Jurkat, Clone E6-1 (cell line): ENCODE measurements around the gene C4BPA. TPM values are rescaled to one million over a fixed set of nuclear protein-coding genes. Genes with fewer than 3 reads are reported as not detected.
A peak's percentile ranks its signal among the peaks of the same experiment; 100 is the strongest.

ENCODE experiments used
- DNase-seq: peaks from one replicate; pipeline ENCODE4 v3.0.0-alpha.2; 2011; ENCODE audit warnings: low read depth, low spot score
- H3K4me3 ChIP-seq: 2 replicates; pipeline ENCODE4 v1.5.1; 2011; ENCODE audit warnings: mild to moderate bottlenecking, low read length, control low read depth, moderate library complexity
- polyA plus RNA-seq: library from polyadenylated mRNA; unstranded; fragments of >200 nt; gene quantifications from one replicate; pipeline ENCODE4 v1.2.1, GENCODE V29; 2012; ENCODE audit warnings: missing spikeins; ENCODE audit not compliant: insufficient read length, insufficient read depth

C4BPA gene
- polyA plus RNA-seq = not detected

DNA sequence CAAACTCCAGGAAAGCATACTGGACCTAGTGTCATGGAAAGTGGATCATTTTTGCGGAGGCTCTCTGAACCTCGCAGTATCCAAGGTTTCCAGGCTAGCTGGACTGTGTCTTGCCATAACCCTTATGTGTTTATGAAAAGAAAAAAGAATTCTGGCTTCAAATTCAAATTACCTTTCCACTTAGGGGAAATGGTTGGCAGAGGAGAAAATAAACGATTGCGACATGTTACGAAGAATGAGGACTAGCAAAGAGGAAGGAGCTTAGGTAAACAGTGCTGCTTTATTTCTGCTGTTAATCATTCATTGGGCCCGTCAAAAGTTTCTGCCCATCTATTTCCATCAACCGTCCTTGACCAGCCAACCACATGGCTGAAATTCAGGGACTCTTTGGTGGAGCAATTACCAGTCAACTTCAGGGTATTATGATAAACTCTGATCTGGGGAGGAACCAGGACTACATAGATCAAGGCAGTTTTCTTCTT is at the start of gene C4BPA:
C4BPA (plus strand) TSS at position 342 of the 482 bp plus-strand sequence. CDS start 8,793 bp downstream, outside the sequence.
- no peak for DNase-seq
- no peak within 1 kb of the TSS for H3K4me3 ChIP-seq

DNA sequence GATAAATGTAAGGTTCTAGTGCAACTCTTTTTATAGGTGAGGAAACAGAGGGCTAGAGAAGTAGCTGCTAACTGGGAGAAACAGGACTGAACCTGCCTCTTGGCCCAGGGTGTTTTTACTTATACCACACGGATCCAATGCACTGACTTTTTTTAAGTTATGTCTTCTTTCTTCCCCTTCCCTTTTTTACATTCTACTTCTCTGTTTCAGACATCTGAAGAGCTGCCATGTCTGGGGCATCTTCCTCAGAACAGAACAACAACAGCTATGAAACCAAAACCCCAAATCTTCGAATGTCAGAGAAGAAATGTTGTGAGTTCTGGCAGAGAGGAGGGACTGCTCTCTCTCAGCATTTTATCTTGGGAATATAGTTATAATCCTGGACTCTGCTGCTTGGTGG is 49.5 kb upstream of the C4BPA start:
- no peak overlapping the region for H3K4me3 ChIP-seq

DNA sequence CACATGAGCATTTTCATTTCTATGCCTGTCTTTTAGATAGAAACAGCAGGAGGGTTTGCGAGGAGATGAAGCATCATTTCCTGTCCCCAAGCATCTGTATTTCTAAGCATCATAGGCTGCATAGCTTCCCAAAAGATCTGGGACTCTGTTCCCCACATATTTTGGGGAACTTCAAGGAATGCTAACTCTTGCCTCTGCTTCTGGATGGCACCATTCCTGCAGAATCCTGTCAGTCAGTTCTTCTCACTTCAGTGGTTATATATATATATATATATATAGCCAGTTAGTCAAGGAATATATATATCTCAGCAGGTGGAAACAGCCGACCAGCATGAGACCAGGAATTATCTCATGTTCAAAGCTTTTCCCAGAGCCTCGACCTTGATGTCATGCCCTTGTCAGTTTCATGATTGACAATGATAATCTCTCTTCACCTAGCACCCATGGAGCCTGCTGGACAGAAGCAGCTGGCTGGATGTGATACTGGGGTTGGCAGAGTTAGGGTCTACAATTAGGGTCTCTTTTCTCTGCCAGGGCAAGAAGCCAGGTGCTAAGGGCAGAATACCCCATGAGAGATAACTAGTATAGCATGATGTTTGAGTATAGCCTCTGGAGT is 48.5 kb upstream of the C4BPA start:
- no peak overlapping the region for H3K4me3 ChIP-seq
- no peak for DNase-seq

More for the DNA sequence above, 49.5 kb upstream of the C4BPA start:
- no peak for DNase-seq

DNA sequence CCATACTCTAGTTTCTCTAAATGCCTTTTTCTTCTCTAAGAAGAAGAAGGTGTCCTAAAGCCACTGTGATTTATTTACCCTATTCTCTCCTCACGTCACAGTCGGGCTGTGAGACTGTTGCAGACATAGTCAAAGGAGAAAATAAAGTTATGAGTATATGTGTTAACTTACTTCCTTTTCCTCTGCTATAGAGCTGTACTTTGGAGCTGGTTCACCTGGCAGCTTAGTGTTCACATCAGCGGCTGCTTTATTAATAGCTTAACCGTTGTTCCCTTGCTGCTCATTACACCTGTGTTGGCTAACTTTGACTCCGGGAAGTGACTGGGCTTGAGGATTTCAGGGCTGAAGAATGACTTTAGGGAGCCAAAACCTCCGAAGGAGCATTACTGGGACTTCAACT is 47.4 kb upstream of the C4BPA start:
- H3K4me3 ChIP-seq = no peak overlapping the region
- no peak for DNase-seq

DNA sequence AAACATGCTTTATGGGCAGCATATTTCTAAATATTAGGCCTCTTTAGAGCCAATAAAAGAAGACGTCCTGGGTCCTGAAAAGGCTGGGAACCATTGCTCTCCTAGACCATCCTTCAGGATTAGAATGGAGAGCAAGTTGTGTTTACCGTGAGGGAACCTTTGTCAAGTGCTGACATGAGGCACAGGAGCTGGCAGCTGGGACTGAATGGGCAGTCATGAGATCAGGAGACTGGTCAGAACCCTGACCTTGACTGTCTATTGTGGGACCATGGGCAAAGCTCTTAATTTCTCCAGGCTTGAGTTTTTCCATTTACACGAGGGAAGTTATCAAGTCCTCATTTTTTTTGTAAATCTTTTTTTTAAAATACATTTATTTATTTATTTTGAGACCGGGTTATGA is 45.8 kb upstream of the C4BPA start:
- DNase-seq = no peak
- H3K4me3 ChIP-seq = no peak overlapping the region

DNA sequence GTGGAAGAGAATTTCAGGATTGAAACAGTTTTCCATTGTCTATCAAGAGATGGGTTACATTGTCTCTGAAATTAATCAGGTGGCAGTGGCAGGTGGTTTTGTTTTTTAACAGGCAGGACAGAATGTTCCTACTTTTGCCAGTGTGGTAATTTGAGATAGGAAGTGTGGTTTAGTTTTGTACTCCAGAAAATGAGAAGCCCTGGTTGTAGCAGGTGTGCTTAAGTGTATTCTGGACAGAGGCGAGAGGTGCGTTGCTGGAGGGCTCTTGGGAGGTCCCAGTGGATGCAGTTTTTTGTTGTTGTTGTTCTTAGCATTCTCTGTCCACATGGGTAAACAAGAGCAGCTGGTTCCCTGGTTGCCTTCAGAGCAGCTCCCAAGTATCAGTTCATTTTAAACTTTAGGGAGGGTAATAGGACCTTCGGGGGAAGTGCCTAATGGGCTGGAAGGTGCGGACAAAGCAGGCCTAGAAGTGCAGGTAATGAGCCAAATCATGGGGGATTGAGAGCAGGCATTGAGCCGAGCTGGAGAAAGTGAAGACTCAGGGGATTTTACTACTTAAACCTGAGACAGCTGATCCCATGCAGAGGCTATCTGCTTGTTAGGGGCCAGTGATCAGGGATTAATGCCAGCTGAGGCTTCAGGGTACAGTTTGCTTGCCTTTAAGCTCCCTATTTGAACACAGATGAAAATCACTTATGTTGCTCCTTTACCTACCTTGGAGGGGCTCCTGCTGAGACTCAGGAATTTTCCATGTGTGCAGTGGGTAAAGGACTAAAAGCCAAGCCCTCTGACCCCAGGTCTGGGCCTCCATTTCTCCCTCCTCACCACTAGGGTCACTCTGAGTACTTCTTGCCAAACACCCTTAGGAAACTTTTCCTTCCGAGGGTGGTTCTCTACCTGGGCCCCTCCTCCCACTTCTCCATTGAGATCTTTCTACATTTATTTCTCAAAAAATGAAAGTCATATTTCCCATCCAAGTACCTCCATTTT is 44.9 kb upstream of the C4BPA start:
- H3K4me3 ChIP-seq = no peak overlapping the region
- peak; percentile 38 for DNase-seq

DNA sequence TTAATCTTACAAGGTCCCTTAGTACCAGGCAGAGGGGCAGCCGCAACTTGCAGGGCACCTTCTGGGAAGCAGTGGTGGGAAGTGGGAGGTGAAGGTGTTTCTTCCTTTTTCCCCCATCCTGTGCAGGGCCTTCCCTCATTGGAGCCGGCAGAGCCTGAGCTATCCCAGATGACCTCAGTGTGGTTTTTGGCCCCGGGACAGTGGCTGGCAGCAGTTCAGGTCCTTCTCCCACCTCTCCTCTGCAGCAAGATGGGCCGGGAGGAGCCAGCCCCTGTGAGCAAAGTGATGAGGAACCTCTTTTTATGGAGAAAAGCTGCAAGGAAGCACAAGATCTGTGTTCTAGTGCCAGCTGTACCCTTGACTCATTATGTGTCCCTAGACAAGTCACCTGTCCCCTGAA is 44.2 kb upstream of the C4BPA start:
- no peak for DNase-seq
- no peak overlapping the region for H3K4me3 ChIP-seq

DNA sequence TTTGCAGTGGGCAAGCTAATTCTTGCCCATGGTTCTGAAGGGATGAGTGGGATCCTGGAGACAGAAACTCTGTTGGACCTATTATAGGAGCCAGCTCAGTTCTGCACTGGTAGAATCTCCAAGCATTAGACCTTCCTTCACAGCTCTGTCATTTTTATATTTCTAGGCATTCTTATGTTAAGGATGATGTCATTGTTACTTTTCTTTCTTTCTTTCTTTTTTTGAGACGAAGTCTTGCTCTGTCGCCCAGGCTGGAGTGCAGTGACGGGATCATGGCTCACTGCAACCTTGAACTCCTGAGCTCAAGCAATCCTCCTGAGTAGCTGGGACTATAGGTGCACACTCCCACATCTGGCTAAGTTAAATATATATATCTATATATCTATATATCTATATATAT is 43.4 kb upstream of the C4BPA start:
- no peak for DNase-seq
- no peak overlapping the region for H3K4me3 ChIP-seq

DNA sequence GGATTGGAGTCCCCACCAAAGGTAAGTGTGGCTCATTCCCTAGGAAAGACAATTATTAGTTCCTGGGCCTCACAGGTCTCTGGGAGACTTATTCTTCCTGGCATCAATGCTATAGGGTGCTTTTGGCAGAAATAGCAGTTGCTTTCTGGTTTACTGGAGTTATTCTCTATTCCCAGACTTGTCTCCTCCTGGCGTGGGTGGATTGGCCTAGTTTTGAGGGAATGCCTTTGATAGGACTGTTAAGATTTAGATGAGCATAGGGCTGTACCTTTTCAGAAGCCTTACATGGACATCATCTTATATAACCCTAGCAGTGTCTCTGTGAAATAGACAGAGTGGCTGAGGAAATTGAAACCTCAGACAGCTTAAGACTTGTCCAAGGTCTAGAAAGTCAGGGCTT is 42.0 kb upstream of the C4BPA start:
- DNase-seq = no peak
- no peak overlapping the region for H3K4me3 ChIP-seq

DNA sequence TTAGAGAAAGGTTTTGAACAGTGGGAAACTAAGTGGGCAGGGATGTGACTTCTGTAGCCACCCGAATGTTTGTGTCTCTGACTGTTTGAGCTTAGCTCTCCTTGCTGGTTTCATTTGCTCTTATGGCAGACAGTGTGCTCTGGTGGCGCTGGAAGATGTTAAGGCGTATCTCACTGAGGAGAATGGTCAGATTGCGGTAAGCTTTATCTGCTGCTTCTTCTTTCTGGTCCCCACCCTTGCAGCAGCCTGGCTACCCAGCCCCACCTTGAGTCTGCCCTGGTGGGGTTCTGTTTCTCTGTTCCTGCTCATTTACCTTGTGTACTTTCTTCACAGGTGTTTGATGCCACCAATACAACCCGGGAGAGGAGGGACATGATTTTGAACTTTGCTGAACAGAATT is 41.0 kb upstream of the C4BPA start:
- DNase-seq = no peak
- no peak overlapping the region for H3K4me3 ChIP-seq

DNA sequence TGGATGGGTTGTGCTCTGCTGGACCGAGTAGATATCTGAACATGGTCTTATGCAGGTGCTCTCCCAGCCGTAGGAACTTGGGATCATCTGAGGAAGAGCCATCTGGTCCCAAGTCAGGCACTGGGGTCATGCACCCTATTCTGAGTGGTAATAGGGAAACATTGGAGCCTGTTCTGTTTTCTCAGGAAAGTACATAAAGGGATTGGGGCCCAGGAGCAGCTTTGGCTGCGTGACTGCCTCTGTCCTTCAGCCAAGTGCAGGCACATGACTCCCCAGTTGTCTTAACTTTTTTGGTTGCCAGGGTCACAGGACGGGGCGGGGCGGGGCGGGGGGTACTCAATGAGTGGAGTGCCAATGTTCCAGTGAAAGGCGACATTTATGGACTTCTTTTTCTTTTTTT is 39.5 kb upstream of the C4BPA start:
- H3K4me3 ChIP-seq = no peak overlapping the region

DNA sequence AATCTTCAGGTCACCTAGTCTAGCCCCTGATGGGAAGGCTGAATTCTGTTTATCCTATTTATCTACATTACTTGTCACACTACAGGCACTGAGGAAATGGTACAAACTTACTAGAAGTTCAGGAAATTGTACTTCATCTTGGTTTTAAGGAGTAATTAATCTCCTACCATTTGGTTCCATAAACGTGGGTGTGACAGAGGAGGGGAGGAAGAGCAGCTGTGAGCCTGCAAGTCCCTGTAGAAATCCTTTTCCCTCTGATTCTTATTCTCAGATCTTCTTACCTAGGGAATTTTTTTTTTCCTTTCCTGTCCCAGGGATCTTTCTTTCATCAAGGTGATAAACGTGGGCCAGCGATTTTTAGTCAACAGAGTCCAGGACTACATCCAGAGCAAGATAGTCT is 36.8 kb upstream of the C4BPA start:
- DNase-seq = no peak
- H3K4me3 ChIP-seq = no peak overlapping the region

More for the DNA sequence above, 39.5 kb upstream of the C4BPA start:
- DNase-seq = no peak

DNA sequence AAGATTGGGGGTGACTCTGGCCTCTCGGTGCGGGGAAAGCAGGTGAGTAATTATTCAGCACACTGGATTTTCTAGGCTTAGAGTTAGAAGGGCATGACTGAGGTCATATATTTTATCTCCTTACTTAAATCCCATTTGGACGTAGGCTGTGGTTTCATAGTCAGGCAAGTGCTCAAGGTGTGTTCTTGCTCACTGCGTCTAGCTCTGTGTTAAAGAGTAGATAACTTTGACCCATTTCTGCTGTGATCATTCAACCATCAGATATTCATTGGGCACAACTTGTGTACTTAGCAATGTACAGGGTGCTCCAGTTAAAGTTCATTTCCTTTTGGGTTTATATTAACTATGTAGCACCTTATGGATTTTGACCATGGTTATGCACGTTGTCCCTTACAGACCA is 36.4 kb upstream of the C4BPA start:
- no peak for DNase-seq
- H3K4me3 ChIP-seq = no peak overlapping the region

DNA sequence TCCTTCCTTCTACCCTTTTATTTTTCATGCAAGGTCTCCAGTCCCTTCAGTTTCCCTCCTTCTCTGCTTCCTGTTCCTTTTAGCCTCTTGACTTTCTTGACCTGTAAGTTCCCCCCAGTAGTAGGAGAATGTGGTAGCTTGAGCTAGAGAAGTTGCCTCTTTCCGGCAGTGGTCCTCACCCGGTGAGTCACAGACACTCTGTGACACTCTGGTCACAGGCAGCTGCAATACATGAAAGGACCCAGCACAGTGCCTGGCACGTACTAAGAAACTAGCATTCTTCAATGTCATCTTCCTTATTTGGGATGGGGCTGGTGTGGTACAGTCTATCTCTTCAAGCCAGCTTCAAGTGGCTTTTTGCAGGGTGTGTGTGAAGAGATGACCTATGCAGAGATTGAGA is 35.0 kb upstream of the C4BPA start:
- no peak overlapping the region for H3K4me3 ChIP-seq
- DNase-seq = no peak

DNA sequence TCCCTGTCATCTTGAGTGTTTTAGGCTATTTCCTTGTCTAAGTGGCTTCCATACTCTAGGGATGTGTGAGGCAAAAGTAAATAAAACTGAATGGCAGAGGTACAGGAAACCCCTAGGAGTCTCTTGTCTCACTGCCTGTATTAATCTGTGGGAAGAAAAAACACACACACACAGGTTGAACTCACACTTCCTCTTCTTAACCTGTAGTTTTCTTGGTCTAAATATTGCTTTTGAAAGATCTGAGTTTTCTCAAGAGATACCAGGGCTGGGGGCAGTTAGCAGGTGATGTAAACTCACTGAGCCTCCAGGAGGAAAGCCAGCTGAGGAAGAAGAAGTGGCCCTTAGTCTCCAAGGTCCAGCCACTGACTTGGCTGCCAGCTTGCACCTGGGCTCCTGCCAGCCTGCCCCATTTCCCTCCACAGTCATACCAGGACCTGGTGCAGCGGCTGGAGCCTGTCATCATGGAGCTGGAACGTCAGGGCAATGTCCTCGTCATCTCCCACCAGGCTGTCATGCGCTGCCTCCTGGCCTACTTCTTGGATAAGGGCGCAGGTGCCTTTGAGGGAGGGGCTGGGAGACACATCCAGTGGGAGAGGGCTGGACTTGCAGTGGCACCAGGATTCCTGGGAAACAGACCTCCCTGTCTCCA is 34.1 kb upstream of the C4BPA start:
- no peak overlapping the region for H3K4me3 ChIP-seq
- DNase-seq = no peak

DNA sequence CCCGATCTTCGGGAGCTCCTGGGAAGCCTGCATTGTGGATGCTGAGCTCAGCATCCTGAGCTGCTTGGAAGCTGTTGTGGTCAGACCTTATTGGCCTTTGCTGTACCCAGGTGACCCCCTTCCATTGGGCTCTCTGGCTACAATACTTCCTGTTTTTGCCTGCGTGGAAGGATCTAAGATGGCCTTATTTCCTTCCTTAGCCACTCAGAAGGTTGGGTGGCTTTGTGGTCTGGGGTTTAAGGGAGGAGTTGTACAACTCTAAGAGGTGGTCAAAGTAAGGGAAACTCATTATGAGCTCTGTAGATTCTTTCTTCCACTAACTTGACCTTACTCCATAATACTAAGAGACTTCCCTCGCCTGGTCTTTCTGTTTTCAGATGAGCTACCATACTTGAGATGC is 33.2 kb upstream of the C4BPA start:
- H3K4me3 ChIP-seq = no peak overlapping the region
- DNase-seq = no peak

DNA sequence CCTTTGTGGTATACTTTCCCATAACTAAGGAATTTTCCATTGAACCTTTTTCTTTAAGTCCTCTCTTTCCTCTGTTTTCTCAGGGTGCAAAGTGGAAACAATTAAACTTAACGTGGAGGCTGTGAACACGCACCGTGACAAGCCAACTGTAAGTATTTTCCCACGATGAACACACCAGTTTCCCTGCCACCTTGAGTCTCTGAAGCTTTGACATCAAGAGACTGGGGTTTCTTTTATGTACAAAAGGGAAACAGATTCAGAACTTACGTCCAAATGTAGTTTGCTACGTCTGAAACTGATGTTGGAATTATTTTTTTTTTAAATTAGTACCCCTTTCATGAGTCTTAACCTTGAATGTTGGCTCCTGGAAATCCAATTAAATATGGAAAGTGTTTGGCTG is 32.6 kb upstream of the C4BPA start:
- no peak overlapping the region for H3K4me3 ChIP-seq
- DNase-seq = peak; percentile 52

DNA sequence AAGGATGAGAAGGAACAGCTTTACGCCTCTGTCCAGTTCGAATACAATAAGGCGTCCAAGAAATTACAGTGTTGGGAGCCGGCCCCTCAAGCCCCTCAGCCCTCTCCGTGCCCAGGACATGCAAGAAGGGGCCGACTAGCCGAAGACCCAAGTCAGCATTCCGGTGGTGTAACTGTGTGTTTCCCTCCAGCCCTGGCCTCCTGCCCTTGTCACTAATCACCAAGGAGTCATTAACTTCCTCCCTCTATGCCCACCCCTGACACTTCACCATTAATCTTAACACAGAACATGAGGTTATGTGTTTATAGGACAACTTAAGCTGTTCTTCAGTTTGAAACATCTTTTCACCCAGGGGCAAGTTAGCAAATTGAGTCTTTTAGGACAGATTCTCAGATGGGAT is 31.8 kb upstream of the C4BPA start:
- no peak overlapping the region for H3K4me3 ChIP-seq
- DNase-seq = no peak

DNA sequence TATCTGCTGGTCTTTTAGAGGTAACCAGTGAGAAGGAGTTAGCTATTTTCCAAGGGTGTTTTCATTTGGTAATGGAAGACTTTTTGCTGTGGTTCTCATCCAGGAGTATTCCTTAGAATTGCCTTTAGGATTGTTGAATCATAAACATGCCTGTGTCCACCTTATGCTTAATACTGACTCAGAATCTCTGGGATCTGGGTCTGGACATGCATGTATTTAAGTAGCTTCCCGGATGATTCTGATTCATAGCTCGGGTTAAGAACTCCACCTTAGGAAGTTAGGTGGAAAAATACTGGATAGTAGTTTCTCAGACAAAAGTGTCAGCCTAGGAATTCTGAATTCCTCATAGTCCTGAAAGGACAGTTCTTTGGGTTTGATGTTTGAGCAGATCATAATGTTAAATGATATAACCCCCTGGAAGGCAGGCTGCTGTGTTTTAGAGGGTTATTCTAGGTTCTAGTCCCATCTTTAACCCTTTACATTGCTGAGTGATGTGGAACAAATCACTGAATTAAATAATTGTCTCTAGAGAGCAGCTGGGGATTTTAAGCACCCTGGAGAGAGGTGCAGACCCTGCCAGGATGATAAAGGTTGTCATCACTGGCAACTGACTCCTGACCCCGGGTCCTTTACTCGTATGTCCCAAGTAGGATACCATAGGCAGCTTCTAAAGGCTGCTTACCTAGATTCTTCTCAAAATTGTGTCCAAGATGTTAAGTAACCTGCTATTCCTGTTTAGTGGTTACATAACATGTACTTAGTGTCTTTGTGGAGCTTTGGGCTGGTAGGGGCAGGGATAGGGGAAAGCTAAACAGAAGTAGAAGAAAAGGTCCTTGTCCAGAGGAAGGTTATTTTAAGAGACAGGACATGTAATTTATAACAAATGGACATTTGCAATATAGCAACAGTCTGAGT is 29.9 kb upstream of the C4BPA start:
- H3K4me3 ChIP-seq = no peak overlapping the region
- DNase-seq = no peak
